Hindlimb muscle (tissue), 1 donor: ENCODE measurements around the gene FLRT1. TPM values are rescaled to one million over a fixed set of nuclear protein-coding genes. Genes with fewer than 3 reads are reported as not detected.
A peak's percentile ranks its signal among the peaks of the same experiment; 100 is the strongest.

Experiments
- DNase-seq: peaks from one replicate; pipeline ENCODE4 v3.0.0-alpha.2; 2013
- polyA plus RNA-seq: library from polyadenylated mRNA; unstranded; fragments of 120-200 nt; gene quantifications from one replicate; pipeline ENCODE4 v1.2.1, GENCODE V29; 2013; ENCODE audit not compliant: insufficient read length

Gene FLRT1
- polyA plus RNA-seq, 1 donor: 2.8 TPM

GRCh38 chr11:64068705-64069400 is 33.1 kb downstream of the FLRT1 start:
- DNase-seq: no peak

- DNase-seq: no peak
These were observed 33.9 kb downstream of the FLRT1 start for GRCh38 chr11:64069401-64070313.

- no peak for DNase-seq
These were observed 34.6 kb downstream of the FLRT1 start for GRCh38 chr11:64070314-64070681.

- DNase-seq: no peak
These were observed 36.1 kb downstream of the FLRT1 start for GRCh38 chr11:64071849-64072248.

- no peak for DNase-seq
These were observed 36.7 kb downstream of the FLRT1 start for GRCh38 chr11:64072403-64072802.

- DNase-seq: no peak
These were observed 37.1 kb downstream of the FLRT1 start for GRCh38 chr11:64072871-64073270.

- no peak for DNase-seq
These were observed 37.8 kb downstream of the FLRT1 start for GRCh38 chr11:64073542-64073941.

GRCh38 chr11:64074239-64074638 is 38.5 kb downstream of the FLRT1 start:
- DNase-seq: no peak

- DNase-seq: no peak
These were observed 41.0 kb downstream of the FLRT1 start for GRCh38 chr11:64076758-64077157.

- DNase-seq: no peak
These were observed 41.9 kb downstream of the FLRT1 start for GRCh38 chr11:64077607-64078006.

GRCh38 chr11:64078284-64078683 is 42.6 kb downstream of the FLRT1 start:
- DNase-seq: peak; percentile 68

GRCh38 chr11:64078905-64079304 is 43.2 kb downstream of the FLRT1 start:
- no peak for DNase-seq

- no peak for DNase-seq
These were observed 44.7 kb downstream of the FLRT1 start for GRCh38 chr11:64080390-64080789.

- DNase-seq: no peak
These were observed 46.2 kb downstream of the FLRT1 start for GRCh38 chr11:64081745-64082442.

- DNase-seq: no peak
These were observed 47.8 kb downstream of the FLRT1 start for GRCh38 chr11:64083398-64084080.

- no peak for DNase-seq
These were observed 48.6 kb downstream of the FLRT1 start for GRCh38 chr11:64084146-64084950.

- DNase-seq: no peak
These were observed 49.4 kb downstream of the FLRT1 start for GRCh38 chr11:64084951-64085710.
